NB4 (cell line): ENCODE measurements around the gene CBFB.

Experiments
- DNase-seq: peaks from one replicate; pipeline ENCODE4 v3.0.0; 2010; ENCODE audit warnings: low read depth
- H3K4me3 ChIP-seq: one replicate; pipeline ENCODE4 v1.5.1; 2011; ENCODE audit warnings: mild to moderate bottlenecking, low read depth, low read length, moderate library complexity
- CTCF ChIP-seq: IDR thresholded peaks from one replicate; pipeline ENCODE4 v1.5.1; 2012; ENCODE audit warnings: low read depth, low read length
- MYC ChIP-seq: IDR thresholded peaks from 2 replicates; pipeline ENCODE4 v1.6.1; 2011; ENCODE audit warnings: low read depth, low read length
- POLR2A ChIP-seq: IDR thresholded peaks from 2 replicates; pipeline ENCODE4 v1.6.1; 2011; ENCODE audit warnings: mild to moderate bottlenecking; ENCODE audit not compliant: insufficient read length; ENCODE audit errors: extremely low read depth
- TF ChIP-seq, protein P1 (sequence below): IDR thresholded peaks from 2 replicates; pipeline ENCODE4 v1.6.1; 2011; ENCODE audit warnings: low read depth, low read length

CBFB gene

DNA sequence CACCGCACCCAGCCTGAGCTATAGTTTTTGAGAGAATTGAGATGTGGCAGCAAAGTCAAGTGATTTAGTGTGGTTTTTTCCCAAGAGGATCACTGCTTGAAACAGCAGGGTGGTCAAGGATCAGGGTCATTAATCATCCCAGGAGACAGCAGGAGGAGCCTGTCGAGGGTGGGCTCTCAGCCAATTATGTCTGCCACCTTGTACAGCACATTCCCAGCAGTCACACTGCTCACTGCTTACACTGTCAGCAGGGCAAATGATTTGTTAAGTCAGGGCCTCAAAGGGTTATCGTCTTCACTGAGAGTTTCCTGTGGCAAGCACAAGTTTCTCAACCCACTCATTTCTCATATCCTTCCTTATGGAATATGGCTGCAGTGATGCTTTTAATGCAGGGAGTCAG lies 108.7 kb downstream of the CBFB start:
- no peak overlapping the region for H3K4me3 ChIP-seq
- TF ChIP-seq CTCF: no peak
- no peak for TF ChIP-seq MYC
- TF ChIP-seq POLR2A: no peak
- TF ChIP-seq, protein P1, sequence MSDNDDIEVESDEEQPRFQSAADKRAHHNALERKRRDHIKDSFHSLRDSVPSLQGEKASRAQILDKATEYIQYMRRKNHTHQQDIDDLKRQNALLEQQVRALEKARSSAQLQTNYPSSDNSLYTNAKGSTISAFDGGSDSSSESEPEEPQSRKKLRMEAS: no peak
- DNase-seq: no peak

- TF ChIP-seq MYC (no peak), POLR2A (no peak), CTCF (no peak)
- TF ChIP-seq, protein P1: no peak
- H3K4me3 ChIP-seq: no peak overlapping the region
- DNase-seq: no peak
Measured at GRCh38 chr16:67141391-67141790, 112.4 kb downstream of the CBFB start.

- TF ChIP-seq, protein P1: no peak
- TF ChIP-seq POLR2A (no peak), MYC (no peak), CTCF (no peak)
- no peak for DNase-seq
- H3K4me3 ChIP-seq: no peak overlapping the region
Measured at GRCh38 chr16:67142342-67142741, 113.4 kb downstream of the CBFB start.

- no peak for DNase-seq
- TF ChIP-seq, protein P1: no peak
- TF ChIP-seq CTCF (no peak), POLR2A (no peak)
- no peak overlapping the region for H3K4me3 ChIP-seq
Measured at GRCh38 chr16:67144943-67145342, 116.0 kb downstream of the CBFB start.

- no peak for DNase-seq
- TF ChIP-seq, protein P1: no peak
- TF ChIP-seq CTCF: no peak
- TF ChIP-seq MYC: no peak
- no peak overlapping the region for H3K4me3 ChIP-seq
Measured at GRCh38 chr16:67145746-67146145, 116.8 kb downstream of the CBFB start.
